Testis (tissue), 2 donors: ENCODE results near the gene TNRC6C.

Experiments used
- POLR2A ChIP-seq: fragments of 450-650 bp; IDR thresholded peaks from one replicate; pipeline ENCODE4 v1.6.1; 2017; ENCODE audit warnings: antibody characterized with exemption, mild to moderate bottlenecking, moderate library complexity
- TF ChIP-seq, protein P1 (sequence below), 3 experiments: fragments of 450-650 bp in 2 of 3; fragments of 200-600 bp in 1 of 3; sonication (generic) in 1 of 3; IDR thresholded peaks; one replicate each; pipeline ENCODE4 v1.5.1; 2016 to 2019; ENCODE audit warnings: antibody characterized with exemption in 3 of 3, mild to moderate bottlenecking in 2 of 3, moderate library complexity in 1 of 3

GRCh38 chr17:78026381-78026780 lies 67.9 kb downstream of the TNRC6C start:
- TF ChIP-seq, protein P1, sequence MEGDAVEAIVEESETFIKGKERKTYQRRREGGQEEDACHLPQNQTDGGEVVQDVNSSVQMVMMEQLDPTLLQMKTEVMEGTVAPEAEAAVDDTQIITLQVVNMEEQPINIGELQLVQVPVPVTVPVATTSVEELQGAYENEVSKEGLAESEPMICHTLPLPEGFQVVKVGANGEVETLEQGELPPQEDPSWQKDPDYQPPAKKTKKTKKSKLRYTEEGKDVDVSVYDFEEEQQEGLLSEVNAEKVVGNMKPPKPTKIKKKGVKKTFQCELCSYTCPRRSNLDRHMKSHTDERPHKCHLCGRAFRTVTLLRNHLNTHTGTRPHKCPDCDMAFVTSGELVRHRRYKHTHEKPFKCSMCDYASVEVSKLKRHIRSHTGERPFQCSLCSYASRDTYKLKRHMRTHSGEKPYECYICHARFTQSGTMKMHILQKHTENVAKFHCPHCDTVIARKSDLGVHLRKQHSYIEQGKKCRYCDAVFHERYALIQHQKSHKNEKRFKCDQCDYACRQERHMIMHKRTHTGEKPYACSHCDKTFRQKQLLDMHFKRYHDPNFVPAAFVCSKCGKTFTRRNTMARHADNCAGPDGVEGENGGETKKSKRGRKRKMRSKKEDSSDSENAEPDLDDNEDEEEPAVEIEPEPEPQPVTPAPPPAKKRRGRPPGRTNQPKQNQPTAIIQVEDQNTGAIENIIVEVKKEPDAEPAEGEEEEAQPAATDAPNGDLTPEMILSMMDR (IDR thresholded peaks at IDR 0.05): no peak
- TF ChIP-seq POLR2A: no peak
